Measurements from ENCODE around the gene EGFL6. TPM values are rescaled to one million over a fixed set of nuclear protein-coding genes. Genes with fewer than 3 reads are reported as not detected.

EGFL6 gene
- total RNA-seq (28.9 TPM), polyA plus RNA-seq (8.7 TPM)

- WGBS = 3% methylated on average over 57 of the region's 57 CpGs
- Histone ChIP-seq H3K4me1 (ENCODE audit: insufficient read depth) (no peaks in the 10 kb centered on the region), H3K36me3 (ENCODE audit: insufficient read depth) (no peaks in the 10 kb centered on the region), H3K27ac (ENCODE audit: low read depth) (no peak within 1 kb of the TSS), H3K4me3 (ENCODE audit: low read depth, low read length) (peak within 1 kb of the TSS; percentile 17)
- no peak for DNase-seq (ENCODE audit: extremely low spot score)
These were observed at the start of gene EGFL6 for GRCh38 chrX:13569479-13570260. EGFL6 (plus strand) TSS chrX:13569601; CDS start chrX:13569862, 261 bp downstream.

GRCh38 chrX:13520351-13520750 is 49.0 kb upstream of the EGFL6 start:
- no peak overlapping the region for H3K27ac ChIP-seq (ENCODE audit: low read depth)
- no peaks in the 10 kb centered on the region for H3K36me3 ChIP-seq (ENCODE audit: insufficient read depth)
- no peak overlapping the region for H3K4me3 ChIP-seq (ENCODE audit: low read depth, low read length)
- no peak for DNase-seq (ENCODE audit: extremely low spot score)
- WGBS = 60% methylated on average over 2 of the region's 2 CpGs
- no peaks in the 10 kb centered on the region for H3K4me1 ChIP-seq (ENCODE audit: insufficient read depth)

GRCh38 chrX:13520936-13521335 is 48.5 kb upstream of the EGFL6 start:
- Histone ChIP-seq H3K27ac (ENCODE audit: low read depth) (no peak overlapping the region), H3K4me1 (ENCODE audit: insufficient read depth) (no peaks in the 10 kb centered on the region), H3K36me3 (ENCODE audit: insufficient read depth) (no peaks in the 10 kb centered on the region), H3K4me3 (ENCODE audit: low read depth, low read length) (no peak overlapping the region)
- WGBS = 67% methylated on average over 2 of the region's 2 CpGs
- no peak for DNase-seq (ENCODE audit: extremely low spot score)

- Histone ChIP-seq H3K4me1 (ENCODE audit: insufficient read depth) (no peaks in the 10 kb centered on the region), H3K4me3 (ENCODE audit: low read depth, low read length) (no peak overlapping the region), H3K27ac (ENCODE audit: low read depth) (no peak overlapping the region), H3K36me3 (ENCODE audit: insufficient read depth) (no peaks in the 10 kb centered on the region)
- no peak for DNase-seq (ENCODE audit: extremely low spot score)
- 84% methylated on average over 1 of the region's 1 CpG for WGBS
These were observed 46.6 kb upstream of the EGFL6 start for GRCh38 chrX:13522811-13523210.

DNA sequence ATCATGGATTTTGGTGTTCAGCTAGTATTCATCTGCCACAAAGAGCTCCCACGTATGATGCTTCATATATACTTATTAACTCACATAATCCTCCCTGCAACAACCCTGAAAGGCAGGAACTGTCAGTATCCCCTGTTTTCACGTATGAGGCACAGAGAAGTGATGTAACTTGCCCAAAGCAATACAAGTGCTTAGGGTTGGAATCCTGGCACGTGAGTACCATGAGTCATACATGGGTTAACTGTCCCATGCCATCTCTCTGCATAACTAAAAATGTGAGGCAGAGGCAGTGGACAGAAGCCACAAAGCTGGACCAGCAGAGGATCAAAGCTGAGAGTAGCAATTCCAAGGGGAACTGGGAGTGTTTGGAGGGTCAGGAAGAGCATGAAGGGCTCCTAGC is 35.7 kb upstream of the EGFL6 start:
- Histone ChIP-seq H3K27ac (ENCODE audit: low read depth) (no peak overlapping the region), H3K36me3 (ENCODE audit: insufficient read depth) (no peaks in the 10 kb centered on the region), H3K4me1 (ENCODE audit: insufficient read depth) (no peaks in the 10 kb centered on the region), H3K4me3 (ENCODE audit: low read depth, low read length) (no peak overlapping the region)
- WGBS = 66% methylated on average over 3 of the region's 3 CpGs
- DNase-seq (ENCODE audit: extremely low spot score) = no peak

GRCh38 chrX:13535376-13536165 is 33.8 kb upstream of the EGFL6 start:
- Histone ChIP-seq H3K36me3 (ENCODE audit: insufficient read depth) (no peaks in the 10 kb centered on the region), H3K27ac (ENCODE audit: low read depth) (no peak overlapping the region), H3K4me1 (ENCODE audit: insufficient read depth) (no peaks in the 10 kb centered on the region), H3K4me3 (ENCODE audit: low read depth, low read length) (no peak overlapping the region)
- WGBS = 85% methylated on average over 7 of the region's 7 CpGs
- DNase-seq (ENCODE audit: extremely low spot score) = no peak

DNA sequence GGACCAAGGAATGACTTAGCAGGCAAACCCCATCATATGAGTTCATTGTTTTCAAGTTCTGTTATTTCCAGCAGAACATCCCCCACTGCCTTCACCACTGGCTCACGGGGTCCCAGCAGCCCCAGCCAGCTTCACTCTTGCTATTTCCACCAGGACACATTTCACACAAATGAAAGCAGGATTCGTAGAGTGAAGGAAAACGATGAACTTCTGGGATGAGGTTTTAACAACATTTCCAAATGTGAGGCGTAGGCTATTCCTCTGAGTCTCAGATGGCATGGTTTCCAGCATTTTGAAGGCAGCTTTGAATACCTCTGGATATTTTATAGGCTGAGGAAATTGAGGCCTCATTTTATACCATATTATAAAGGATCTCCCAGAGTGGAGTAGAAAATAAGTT is 32.9 kb upstream of the EGFL6 start:
- H3K36me3 ChIP-seq (ENCODE audit: insufficient read depth) = no peaks in the 10 kb centered on the region
- H3K4me3 ChIP-seq (ENCODE audit: low read depth, low read length) = no peak overlapping the region
- H3K27ac ChIP-seq (ENCODE audit: low read depth) = no peak overlapping the region
- WGBS = 88% methylated on average over 4 of the region's 4 CpGs
- H3K4me1 ChIP-seq (ENCODE audit: insufficient read depth) = no peaks in the 10 kb centered on the region
- no peak for DNase-seq (ENCODE audit: extremely low spot score)

- Histone ChIP-seq H3K27ac (ENCODE audit: low read depth) (no peak overlapping the region), H3K36me3 (ENCODE audit: insufficient read depth) (no peaks in the 10 kb centered on the region), H3K4me1 (ENCODE audit: insufficient read depth) (no peaks in the 10 kb centered on the region), H3K4me3 (ENCODE audit: low read depth, low read length) (no peak overlapping the region)
- no peak for DNase-seq (ENCODE audit: extremely low spot score)
- 93% methylated on average over 3 of the region's 3 CpGs for WGBS
These were observed 31.0 kb upstream of the EGFL6 start for GRCh38 chrX:13538414-13538813.

- Histone ChIP-seq H3K4me3 (ENCODE audit: low read depth, low read length) (no peak overlapping the region), H3K27ac (ENCODE audit: low read depth) (no peak overlapping the region), H3K4me1 (ENCODE audit: insufficient read depth) (no peaks in the 10 kb centered on the region), H3K36me3 (ENCODE audit: insufficient read depth) (no peaks in the 10 kb centered on the region)
- 28% methylated on average over 2 of the region's 2 CpGs for WGBS
- no peak for DNase-seq (ENCODE audit: extremely low spot score)
These were observed 28.8 kb upstream of the EGFL6 start for GRCh38 chrX:13540602-13541001.

GRCh38 chrX:13545726-13546125 is 23.7 kb upstream of the EGFL6 start:
- no peaks in the 10 kb centered on the region for H3K4me1 ChIP-seq (ENCODE audit: insufficient read depth)
- H3K36me3 ChIP-seq (ENCODE audit: insufficient read depth) = no peaks in the 10 kb centered on the region
- 80% methylated on average over 2 of the region's 2 CpGs for WGBS
- no peak overlapping the region for H3K4me3 ChIP-seq (ENCODE audit: low read depth, low read length)
- no peak overlapping the region for H3K27ac ChIP-seq (ENCODE audit: low read depth)
- DNase-seq (ENCODE audit: extremely low spot score) = no peak

GRCh38 chrX:13547671-13548070 is 21.7 kb upstream of the EGFL6 start:
- H3K36me3 ChIP-seq (ENCODE audit: insufficient read depth) = no peaks in the 10 kb centered on the region

DNA sequence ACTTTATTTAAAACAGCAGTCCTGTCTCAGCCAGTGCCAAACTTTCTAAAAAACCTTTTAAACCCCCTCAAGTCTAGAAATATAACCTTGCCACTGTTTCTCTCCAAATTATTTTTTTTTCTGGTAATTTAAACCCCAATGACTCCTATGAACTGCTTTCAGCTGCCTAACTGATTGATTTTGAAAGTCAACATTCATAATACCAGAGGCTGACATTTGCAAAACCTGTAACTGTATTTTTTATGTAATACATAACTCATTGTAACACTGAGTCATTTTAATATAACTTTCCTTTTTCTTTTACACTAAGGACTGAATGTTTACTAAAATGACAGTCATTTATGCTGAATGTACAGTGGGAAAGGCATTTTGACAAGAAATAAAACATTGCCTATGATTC is 19.1 kb upstream of the EGFL6 start:
- no peaks in the 10 kb centered on the region for H3K4me1 ChIP-seq (ENCODE audit: insufficient read depth)
- H3K27ac ChIP-seq (ENCODE audit: low read depth) = no peak overlapping the region
- H3K4me3 ChIP-seq (ENCODE audit: low read depth, low read length) = no peak overlapping the region
- no peaks in the 10 kb centered on the region for H3K36me3 ChIP-seq (ENCODE audit: insufficient read depth)
- no peak for DNase-seq (ENCODE audit: extremely low spot score)

More at GRCh38 chrX:13547671-13548070, 21.7 kb upstream of the EGFL6 start:
- Histone ChIP-seq H3K4me1 (ENCODE audit: insufficient read depth) (no peaks in the 10 kb centered on the region), H3K4me3 (ENCODE audit: low read depth, low read length) (no peak overlapping the region), H3K27ac (ENCODE audit: low read depth) (no peak overlapping the region)
- no peak for DNase-seq (ENCODE audit: extremely low spot score)

- no peaks in the 10 kb centered on the region for H3K4me1 ChIP-seq (ENCODE audit: insufficient read depth)
- no peak overlapping the region for H3K27ac ChIP-seq (ENCODE audit: low read depth)
- WGBS = 99% methylated on average over 3 of the region's 3 CpGs
These were observed 17.8 kb upstream of the EGFL6 start for GRCh38 chrX:13551610-13552009.

GRCh38 chrX:13552892-13553291 is 16.5 kb upstream of the EGFL6 start:
- H3K27ac ChIP-seq (ENCODE audit: low read depth) = no peak overlapping the region
- WGBS = 100% methylated on average over 1 of the region's 1 CpG
- no peak overlapping the region for H3K4me3 ChIP-seq (ENCODE audit: low read depth, low read length)
- no peaks in the 10 kb centered on the region for H3K4me1 ChIP-seq (ENCODE audit: insufficient read depth)
- DNase-seq (ENCODE audit: extremely low spot score) = no peak
- H3K36me3 ChIP-seq (ENCODE audit: insufficient read depth) = no peaks in the 10 kb centered on the region

More at GRCh38 chrX:13551610-13552009, 17.8 kb upstream of the EGFL6 start:
- Histone ChIP-seq H3K4me3 (ENCODE audit: low read depth, low read length) (no peak overlapping the region), H3K36me3 (ENCODE audit: insufficient read depth) (no peaks in the 10 kb centered on the region)
- no peak for DNase-seq (ENCODE audit: extremely low spot score)
